ENCODE results near the gene USP47. TPM values are rescaled to one million over a fixed set of nuclear protein-coding genes. Genes with fewer than 3 reads are reported as not detected.

USP47 gene
- total RNA-seq, 3 donors from 2014 or later, result 82.9 to 118 (median 100.0) TPM

DNA sequence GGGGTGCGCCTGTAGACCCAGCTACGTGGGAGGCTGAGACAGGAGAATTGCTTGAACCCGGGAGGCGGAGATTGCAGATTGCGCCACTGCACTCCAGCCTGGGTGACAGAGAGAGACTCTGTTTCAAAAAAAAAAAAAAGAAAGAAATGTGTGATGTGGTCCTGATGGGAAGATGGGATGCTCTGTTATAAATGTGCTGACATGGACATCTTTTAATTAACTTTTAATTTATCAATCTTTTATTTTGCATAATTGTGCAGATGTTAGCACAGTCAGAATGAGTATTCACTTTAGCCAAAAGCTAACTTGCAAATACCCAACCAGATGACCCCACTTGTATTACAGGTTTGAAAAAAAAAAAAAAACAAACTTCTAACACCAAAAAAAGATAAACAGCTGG lies 23.8 kb upstream of the USP47 start:
- TF ChIP-seq POLR2AphosphoS5 (IDR thresholded peaks at IDR 0.05) (no peak), CTCF (IDR thresholded peaks at IDR 0.05) (no peak), POLR2A (IDR thresholded peaks at IDR 0.05) (no peak)
- H3K27me3 ChIP-seq, result no peaks in the 10 kb centered on the region
- H3K4me3 ChIP-seq, result no peak overlapping the region
- H3K4me1 ChIP-seq, result no peaks in the 10 kb centered on the region
- no peak for DNase-seq (ENCODE audit: low spot score in 2 of 2)
- intact Hi-C loops (cut with DNase I; ENCODE audit: low total_unique reads), result no loop called here
- no peaks in the 10 kb centered on the region for H3K36me3 ChIP-seq
- H3K27ac ChIP-seq, result no peak overlapping the region
- no peaks in the 10 kb centered on the region for H3K9me3 ChIP-seq

GRCh38 chr11:11818529-11819121 lies 23.1 kb upstream of the USP47 start:
- H3K27me3 ChIP-seq, result no peaks in the 10 kb centered on the region
- no peak overlapping the region for H3K27ac ChIP-seq
- intact Hi-C loops (cut with DNase I; ENCODE audit: low total_unique reads), result no loop called here
- no peaks in the 10 kb centered on the region for H3K36me3 ChIP-seq
- H3K4me3 ChIP-seq, result no peak overlapping the region
- no peaks in the 10 kb centered on the region for H3K9me3 ChIP-seq
- H3K4me1 ChIP-seq, result no peaks in the 10 kb centered on the region
- TF ChIP-seq POLR2A (IDR thresholded peaks at IDR 0.05), result no peak
- no peak for TF ChIP-seq CTCF (IDR thresholded peaks at IDR 0.05)
- no peak for TF ChIP-seq POLR2AphosphoS5 (IDR thresholded peaks at IDR 0.05)
- no peak for DNase-seq (ENCODE audit: low spot score in 2 of 2)

DNA sequence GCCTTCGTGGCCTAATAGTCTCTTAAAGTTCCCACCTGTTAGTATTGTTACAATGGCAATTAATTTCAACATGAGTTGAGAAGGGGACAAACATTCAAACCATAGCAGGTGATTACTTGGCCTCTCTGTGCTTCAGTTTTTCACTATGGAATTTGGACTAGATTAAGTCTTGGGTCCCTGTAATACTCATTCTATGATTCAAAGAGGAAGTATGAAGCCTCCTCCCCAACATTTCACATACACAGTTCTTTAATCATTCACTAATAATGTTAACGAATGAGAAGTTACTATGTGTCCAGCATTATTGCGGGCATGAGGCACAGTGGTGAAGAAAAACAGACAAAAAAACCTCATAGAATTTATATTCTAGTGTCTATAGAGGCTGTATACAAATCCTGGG lies 19.9 kb upstream of the USP47 start:
- no peaks in the 10 kb centered on the region for H3K4me1 ChIP-seq
- intact Hi-C loops (cut with DNase I; ENCODE audit: low total_unique reads), result no loop called here

GRCh38 chr11:11822946-11823345 lies 18.8 kb upstream of the USP47 start:
- Histone ChIP-seq H3K27me3 (no peaks in the 10 kb centered on the region), H3K9me3 (no peaks in the 10 kb centered on the region), H3K4me1 (no peaks in the 10 kb centered on the region), H3K36me3 (no peaks in the 10 kb centered on the region), H3K27ac (no peak overlapping the region), H3K4me3 (no peak overlapping the region)
- intact Hi-C loops (cut with DNase I; ENCODE audit: low total_unique reads), result no loop called here
- TF ChIP-seq POLR2AphosphoS5 (IDR thresholded peaks at IDR 0.05), result no peak
- no peak for TF ChIP-seq POLR2A (IDR thresholded peaks at IDR 0.05)
- TF ChIP-seq CTCF (IDR thresholded peaks at IDR 0.05), result no peak
- DNase-seq (ENCODE audit: low spot score in 2 of 2), result no peak

More for the DNA sequence above, 19.9 kb upstream of the USP47 start:
- Histone ChIP-seq H3K36me3 (no peaks in the 10 kb centered on the region), H3K9me3 (no peaks in the 10 kb centered on the region), H3K27me3 (no peaks in the 10 kb centered on the region), H3K27ac (no peak overlapping the region), H3K4me3 (no peak overlapping the region)
- DNase-seq (ENCODE audit: low spot score in 2 of 2), result no peak
- no peak for TF ChIP-seq CTCF (IDR thresholded peaks at IDR 0.05)
- no peak for TF ChIP-seq POLR2A (IDR thresholded peaks at IDR 0.05)
- TF ChIP-seq POLR2AphosphoS5 (IDR thresholded peaks at IDR 0.05), result no peak

- no peaks in the 10 kb centered on the region for H3K9me3 ChIP-seq
- no peak for DNase-seq (ENCODE audit: low spot score in 2 of 2)
- no peaks in the 10 kb centered on the region for H3K27me3 ChIP-seq
- no peak overlapping the region for H3K27ac ChIP-seq
- no peak for TF ChIP-seq POLR2AphosphoS5 (IDR thresholded peaks at IDR 0.05)
- no peak for TF ChIP-seq POLR2A (IDR thresholded peaks at IDR 0.05)
- no peak for TF ChIP-seq CTCF (IDR thresholded peaks at IDR 0.05)
- H3K4me1 ChIP-seq, result no peaks in the 10 kb centered on the region
- H3K36me3 ChIP-seq, result no peaks in the 10 kb centered on the region
- H3K4me3 ChIP-seq, result no peak overlapping the region
- intact Hi-C loops (cut with DNase I; ENCODE audit: low total_unique reads), result no loop called here
Observed at GRCh38 chr11:11826260-11826659, 15.5 kb upstream of the USP47 start.
